Measurements from ENCODE around the gene PCDH8.

The PCDH8 gene, protein sequence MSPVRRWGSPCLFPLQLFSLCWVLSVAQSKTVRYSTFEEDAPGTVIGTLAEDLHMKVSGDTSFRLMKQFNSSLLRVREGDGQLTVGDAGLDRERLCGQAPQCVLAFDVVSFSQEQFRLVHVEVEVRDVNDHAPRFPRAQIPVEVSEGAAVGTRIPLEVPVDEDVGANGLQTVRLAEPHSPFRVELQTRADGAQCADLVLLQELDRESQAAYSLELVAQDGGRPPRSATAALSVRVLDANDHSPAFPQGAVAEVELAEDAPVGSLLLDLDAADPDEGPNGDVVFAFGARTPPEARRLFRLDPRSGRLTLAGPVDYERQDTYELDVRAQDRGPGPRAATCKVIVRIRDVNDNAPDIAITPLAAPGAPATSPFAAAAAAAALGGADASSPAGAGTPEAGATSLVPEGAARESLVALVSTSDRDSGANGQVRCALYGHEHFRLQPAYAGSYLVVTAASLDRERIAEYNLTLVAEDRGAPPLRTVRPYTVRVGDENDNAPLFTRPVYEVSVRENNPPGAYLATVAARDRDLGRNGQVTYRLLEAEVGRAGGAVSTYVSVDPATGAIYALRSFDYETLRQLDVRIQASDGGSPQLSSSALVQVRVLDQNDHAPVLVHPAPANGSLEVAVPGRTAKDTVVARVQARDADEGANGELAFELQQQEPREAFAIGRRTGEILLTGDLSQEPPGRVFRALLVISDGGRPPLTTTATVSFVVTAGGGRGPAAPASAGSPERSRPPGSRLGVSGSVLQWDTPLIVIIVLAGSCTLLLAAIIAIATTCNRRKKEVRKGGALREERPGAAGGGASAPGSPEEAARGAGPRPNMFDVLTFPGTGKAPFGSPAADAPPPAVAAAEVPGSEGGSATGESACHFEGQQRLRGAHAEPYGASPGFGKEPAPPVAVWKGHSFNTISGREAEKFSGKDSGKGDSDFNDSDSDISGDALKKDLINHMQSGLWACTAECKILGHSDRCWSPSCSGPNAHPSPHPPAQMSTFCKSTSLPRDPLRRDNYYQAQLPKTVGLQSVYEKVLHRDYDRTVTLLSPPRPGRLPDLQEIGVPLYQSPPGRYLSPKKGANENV

DNA sequence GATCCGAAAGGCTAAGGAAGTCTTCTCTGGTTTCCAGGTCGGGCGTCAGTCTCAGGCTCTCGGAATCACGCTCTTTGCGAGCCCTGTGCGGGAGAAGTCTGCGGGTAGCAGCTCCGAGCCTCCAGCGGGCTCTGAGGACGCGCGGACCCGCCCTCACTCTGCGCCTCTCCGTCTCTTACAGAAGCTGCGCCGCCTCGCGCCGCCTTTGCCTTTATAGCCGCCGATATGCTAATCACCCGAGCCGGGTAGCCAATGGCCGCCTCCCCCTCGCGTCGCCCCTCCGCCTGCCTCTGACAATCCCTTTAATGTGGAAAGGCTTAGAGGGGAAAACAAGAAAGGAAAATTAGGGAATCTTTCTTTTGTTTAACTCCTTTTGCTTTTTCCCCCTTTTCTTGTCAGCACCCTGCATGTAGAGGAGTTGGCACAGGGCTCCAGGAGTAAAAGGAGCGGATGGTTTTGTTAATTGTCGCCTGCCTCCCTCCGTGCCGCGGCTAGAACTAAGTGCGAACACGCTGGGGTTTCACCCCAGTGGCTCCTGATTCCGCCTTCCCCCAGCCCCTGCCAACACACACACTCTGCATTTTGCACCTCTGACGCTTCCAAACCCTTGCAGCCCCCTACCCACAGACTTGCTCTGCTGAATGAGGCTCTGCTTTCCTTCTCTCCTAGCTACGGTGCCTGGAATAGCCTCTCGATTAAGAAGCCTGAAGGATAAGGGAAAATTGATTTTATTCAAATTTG is at the start of gene PCDH8:
Gene PCDH8 (minus strand): TSS at position 186 of the 741 bp plus-strand sequence. CDS start 204 bp downstream, outside the sequence.
- no peak for DNase-seq (ENCODE audit: low read depth in 2 of 2)

DNA sequence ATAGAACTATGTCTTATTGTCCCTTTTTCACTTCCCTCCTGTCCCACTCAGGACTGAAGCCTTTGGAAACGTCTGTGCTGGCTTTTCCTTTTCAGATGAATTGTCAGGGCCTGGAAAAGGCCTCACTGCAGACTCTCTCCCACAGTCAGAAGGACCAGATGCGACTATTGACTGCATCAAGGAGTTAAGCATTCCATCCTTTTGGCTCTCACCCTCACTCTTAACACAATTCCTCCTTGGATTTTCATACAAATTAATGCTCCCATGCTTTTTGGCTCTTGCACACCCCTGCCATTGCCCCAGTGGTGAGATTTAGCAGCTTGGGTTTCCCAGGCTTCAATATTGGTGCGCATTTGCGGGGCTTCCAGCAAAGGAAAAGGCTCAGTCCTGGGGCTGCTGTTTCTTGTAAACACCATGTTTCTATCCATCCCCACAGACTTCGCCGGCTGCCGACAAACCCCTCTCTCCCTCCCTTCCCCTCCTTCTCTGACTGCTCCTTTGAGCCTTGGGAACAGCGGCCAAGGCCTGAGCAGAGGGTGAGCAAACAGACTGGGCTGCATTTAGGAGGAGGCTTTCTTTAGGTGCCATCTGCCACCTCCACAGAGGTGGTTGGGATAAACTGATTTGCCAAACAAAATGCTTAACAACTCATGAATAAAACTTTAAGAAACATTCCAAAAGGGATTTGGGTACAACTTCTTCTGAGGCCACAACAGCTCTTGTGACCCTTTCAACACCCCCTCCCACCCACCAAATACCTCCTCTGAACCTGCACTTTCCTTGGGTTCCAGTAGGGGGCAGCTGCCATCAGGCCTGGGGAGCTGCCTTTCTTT is 48.6 kb upstream of the PCDH8 start:
- DNase-seq (ENCODE audit: low read depth in 2 of 2), result no peak

DNA sequence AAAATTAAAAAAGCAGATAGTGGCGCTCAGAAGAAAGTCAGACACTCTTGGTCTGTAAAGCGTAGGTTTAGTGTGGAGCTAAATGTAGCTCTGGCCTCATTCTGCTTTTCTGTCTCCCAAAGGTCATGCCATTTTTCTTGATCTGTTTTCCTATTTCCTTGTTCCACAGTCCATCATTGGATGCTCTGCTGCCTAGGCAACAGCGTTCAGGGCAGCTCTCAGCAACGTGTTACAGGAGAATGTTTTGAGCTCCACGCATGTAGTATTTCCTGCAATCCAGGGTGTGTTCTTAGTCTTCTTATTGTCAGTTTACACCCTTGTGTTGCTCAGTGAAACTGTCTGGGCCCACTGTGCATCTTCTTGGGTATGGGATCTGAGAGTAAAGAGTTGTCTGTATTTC is 46.0 kb upstream of the PCDH8 start:
- DNase-seq (ENCODE audit: low read depth in 2 of 2), result no peak

DNA sequence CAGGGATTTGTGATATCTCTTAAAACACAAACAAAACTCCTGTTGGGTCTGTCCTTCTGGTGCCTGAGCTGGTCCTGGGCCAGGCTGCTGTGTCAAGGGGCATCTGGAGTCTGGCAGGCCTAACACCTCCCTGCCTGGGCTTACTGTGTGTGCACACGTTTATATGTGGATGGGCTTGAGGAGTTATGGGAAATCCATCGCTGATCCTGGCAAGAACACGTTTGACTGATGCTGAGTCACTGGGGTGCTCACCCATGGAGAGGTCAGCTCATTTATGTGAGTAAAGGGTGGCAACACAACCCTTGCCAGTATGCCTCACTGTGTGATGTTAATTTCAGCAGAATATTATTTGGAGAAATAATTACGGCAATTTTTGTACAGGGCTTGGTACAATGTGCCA is 44.5 kb upstream of the PCDH8 start:
- DNase-seq (ENCODE audit: low read depth in 2 of 2), result no peak

DNA sequence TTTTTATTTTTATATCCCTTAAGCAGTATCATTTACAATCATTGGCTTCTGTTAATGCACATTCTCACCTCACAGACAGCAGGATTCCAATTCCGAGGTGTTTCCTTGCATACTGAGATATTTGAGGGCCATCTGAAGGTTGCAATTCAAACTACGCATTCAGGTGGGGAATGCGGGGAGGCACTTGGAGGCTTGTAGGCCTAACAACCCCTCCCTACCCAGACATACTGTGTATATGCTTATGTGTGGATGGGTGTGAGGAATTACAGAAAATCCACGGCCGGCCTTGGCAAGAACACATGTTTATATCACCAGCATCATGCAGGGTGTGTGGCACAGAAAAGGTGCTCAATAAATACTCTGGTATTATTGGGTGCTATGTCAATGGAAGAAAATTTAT is 43.3 kb upstream of the PCDH8 start:
- no peak for DNase-seq (ENCODE audit: low read depth in 2 of 2)

DNA sequence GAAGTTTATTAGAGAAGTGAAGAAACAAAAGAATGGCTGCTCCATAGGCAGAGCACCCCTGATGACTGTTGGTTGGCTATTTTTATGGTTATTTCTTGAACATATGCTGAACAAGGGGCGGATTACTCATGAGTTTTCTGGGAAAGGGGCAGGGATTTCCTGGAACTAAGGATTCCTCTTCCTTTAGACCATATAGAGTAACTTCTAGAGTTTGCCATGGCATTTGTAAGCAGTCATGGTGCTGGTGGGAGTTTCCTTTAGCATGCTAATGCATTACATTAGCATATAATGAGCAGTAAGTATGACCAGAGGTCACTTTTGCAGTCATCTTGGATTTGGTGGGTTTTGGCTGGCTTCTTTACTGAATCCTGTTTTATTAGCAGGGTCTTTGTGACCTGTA is 38.7 kb upstream of the PCDH8 start:
- no peak for DNase-seq (ENCODE audit: low read depth in 2 of 2)

DNA sequence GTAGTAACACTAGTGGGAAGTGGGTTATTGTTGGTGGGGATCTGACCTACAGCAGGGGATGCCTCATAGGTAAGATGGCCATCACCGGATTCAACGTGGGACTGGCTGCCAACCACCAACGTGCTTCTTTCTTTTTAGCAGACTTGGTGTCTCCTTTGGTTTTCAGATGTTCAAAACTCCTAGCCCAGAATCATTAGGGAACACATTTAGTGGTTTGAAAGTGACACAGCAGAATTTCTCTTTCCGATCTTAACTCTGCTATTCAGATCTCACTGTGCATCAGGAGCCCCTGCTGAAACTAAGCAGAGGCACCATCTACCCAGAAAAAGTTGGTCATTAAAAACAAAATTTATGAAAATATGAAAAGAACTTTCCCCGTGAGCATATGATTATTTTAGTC is 36.7 kb upstream of the PCDH8 start:
- DNase-seq (ENCODE audit: low read depth in 2 of 2), result no peak

DNA sequence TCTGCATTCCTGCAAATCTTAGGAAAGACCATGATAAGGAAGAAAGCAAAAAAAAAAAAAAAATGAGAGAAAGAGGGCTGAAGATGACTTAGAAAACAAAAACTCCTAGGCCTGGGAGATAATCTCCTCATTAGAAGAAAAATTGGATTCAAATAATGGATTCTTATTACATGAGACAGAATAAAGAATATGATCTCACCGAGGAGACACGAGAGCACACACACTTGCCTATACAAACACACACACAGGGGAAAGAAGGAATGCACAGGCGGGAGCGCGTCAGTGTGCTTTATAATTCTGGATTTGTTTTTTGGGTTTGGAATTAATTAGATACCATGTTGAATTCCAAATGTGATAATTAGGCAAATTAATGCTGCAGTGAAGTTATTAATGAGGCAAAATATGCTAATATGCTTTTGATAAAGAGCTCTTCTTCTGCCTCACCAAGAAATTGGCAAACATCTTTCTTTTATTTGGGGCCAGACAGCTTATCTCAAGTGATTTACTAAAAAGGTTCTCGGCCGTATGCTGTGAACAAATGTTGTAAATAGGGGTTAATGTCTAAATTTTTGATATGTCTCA is 36.1 kb upstream of the PCDH8 start:
- no peak for DNase-seq (ENCODE audit: low read depth in 2 of 2)

DNA sequence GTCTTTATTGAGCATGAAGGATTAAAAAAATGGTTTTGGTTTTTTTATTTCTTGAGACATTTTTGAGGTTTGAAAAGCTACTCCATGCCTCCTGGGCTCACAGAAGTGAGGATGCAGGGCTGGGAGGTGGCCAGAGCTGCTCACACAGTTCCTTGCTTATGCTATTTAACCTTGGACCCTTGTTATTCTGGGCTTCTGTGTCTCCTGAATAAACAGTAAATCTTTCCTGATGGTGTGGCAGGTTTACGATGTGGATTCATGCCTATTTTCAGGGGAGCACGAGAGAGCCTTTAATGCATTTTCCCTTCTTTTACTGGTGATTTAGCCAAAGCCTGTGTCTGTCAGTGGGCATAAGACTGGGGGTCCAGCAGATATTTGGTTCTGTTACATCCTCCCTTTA is 34.3 kb upstream of the PCDH8 start:
- DNase-seq (ENCODE audit: low read depth in 2 of 2), result no peak

DNA sequence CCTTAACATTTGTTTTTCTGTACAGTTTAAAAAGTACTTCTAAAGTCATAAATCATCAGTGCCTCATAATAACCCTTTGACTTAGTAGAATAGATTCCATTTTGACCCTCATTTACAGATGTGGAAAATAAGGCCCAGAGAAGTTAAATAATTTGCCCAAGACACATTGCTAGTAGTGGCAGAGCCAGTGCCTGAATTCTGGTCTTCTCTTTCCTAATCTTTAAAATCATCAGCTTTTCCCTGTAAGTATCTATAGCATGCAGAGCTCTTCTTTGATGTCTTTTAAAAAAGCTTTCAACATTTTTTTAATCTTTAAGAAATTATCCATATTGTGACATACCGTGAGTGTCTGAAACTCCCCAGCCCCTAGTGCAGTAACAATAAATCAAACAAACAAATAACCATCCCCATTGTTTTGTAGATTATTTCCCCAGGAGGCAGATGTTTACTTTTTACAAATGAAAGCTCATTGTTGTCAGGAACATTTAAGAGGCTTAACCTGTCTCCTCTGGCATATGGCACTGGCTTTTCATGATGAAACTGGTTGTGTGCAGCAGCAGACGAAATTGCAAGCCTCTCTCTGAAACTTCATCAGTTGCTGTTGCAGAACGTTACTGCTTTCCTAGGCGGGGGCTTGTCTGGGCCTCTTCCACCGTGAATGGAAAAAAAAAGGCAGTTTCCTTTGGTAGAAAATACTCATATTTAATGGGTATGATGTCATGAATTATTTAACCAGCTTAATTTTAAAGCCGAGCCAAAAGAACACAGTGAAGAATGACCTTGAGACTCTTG is 31.7 kb upstream of the PCDH8 start:
- no peak for DNase-seq (ENCODE audit: low read depth in 2 of 2)

DNA sequence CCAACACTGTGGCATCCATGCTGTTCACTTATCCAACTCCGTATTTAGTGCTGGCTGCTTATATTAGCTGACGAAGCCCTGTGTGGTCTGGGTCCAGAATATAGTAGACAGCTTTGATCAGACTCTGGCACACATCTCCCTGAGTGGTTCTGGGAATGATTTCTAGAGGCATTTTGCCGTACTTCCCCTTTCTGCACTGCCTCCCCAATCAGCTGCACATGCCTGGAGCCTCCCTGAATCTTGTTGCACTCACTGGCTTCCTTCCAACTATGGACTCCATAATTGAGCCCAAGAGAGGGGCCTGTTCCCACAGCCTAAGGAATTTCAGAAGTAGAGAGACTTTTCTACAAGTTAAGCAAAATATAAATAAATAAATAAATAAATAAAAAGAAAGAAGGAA is 30.4 kb upstream of the PCDH8 start:
- no peak for DNase-seq (ENCODE audit: low read depth in 2 of 2)

DNA sequence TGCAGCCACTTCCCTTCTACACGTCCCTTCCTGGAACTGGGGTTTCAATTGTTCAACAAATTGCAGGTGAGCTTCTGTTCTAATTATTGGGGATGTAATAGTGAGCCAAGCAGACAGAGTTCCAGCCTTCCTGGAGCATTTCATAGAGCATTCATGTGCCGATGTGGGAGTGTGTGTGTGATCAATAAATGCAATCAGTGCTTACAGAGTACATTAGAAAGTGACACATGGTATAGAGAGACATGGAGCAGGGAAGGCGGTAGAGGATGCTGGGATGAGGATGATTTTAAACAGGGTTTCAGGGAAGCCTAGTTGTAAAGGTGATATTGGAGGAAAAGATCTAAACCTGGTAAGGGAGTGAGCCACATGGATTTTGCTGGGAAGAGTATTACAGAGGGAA is 21.7 kb upstream of the PCDH8 start:
- DNase-seq (ENCODE audit: low read depth in 2 of 2), result no peak

DNA sequence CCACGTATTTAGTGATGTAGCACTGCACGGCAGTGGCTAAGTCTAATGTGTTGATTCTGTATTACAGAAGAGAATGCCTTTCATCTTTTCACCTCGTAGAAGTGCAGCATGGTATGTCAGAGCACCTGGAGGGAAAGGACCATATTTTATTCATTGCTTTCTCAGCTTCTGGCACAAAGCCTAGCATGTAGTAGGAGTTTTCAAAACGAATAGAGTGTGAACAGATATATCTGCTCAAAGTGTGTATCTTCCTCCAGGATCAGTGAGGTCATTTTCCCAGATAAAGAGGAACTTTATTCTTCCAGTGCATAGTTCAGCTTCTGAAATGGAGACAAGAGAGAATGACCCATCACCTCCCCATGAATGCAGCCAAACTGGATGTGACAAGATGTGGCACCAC is 21.2 kb upstream of the PCDH8 start:
- no peak for DNase-seq (ENCODE audit: low read depth in 2 of 2)

DNA sequence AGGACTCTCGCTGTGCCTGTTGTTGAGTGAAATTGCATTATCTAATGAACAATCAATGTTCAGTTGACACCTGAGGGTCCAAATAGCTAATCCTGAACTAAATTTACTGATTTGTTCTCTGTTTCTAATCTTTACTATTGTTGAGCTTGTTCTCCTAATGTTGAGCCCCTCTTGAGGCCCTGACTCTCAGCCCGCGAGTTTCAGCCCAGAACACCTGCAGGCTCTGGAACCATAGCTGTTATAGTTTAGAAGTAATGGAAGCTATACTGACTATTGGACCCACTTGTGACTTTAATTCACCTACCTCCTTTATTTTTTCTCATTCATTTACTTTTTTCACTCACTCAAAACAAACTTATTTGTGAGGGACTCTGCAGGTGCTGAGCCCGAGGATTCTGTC is 20.6 kb upstream of the PCDH8 start:
- DNase-seq (ENCODE audit: low read depth in 2 of 2), result no peak

DNA sequence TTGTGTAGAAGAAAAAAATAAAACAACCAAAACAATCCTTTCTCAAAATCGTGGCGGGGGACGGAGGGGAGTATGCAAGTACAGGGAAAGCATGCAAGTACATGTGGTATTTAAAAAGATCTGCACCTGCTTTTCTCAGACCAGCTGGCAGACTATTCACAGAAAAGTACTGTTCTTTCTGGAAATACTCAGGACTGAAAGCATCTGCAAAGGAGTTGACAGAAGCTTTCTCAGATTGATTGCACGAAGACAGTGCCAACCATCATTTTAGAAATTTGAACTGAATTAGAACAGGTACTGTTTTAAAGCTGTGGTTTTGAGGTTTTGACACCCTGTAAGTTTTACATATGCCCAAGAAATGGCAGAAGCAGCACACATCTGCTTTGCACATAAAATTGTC is 19.8 kb upstream of the PCDH8 start:
- no peak for DNase-seq (ENCODE audit: low read depth in 2 of 2)

DNA sequence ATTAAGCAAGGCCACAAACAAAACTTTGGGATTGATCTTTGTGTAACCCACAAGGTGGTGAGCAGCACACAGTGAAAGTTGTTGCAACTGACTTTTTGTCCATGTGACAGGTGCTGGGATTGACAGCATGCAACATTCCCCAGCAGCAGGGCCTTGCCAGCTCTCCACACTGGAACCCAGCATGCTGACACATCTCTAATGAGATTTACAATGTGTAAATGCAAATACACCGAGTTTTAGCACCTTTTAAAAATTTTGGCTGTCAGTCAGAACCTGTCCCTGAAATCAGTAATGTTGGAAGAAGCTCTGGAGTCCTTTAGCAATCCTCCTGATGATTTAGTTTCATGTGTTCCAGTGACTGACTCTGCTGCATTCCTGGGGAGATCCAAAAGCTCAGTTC is 16.5 kb upstream of the PCDH8 start:
- no peak for DNase-seq (ENCODE audit: low read depth in 2 of 2)

DNA sequence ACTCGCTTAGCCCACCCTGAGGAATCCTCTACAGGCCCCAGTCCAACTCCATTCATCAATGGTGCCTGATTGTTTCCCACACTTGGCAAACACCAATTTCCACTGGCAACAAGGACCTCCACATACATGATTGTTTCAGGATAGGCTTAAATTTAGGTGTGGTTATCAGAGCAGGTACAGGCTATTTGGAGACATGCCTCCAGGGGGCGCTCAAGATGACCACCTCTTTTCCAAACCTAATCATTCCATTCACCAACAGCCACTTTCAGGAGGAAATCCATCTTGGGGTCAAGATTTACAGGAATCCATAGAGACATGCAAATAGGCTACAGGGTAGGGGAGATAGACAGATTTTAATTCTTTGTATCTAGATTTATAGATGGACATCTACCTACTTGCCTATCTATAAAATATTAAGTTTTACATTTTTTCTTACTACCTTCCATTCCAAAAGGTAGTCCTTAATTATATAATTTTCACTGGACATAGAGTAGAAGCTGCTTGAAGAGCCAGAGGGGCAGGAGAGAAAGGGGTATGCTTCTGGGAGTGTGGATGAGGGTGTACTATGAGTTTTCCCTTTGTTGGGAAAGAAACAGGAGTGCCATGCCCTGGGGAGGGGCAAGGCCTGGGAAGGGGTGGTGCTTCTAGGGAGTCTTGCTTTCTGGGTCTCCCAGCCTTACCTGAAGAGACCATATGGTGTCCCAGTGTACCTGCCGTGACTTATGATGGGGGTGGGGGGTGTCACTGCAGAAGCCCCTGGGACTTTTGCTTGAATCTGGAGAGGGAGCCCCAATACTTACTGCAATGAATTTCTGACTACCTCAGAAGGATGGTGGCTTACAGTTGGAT is 14.1 kb upstream of the PCDH8 start:
- DNase-seq (ENCODE audit: low read depth in 2 of 2), result no peak

DNA sequence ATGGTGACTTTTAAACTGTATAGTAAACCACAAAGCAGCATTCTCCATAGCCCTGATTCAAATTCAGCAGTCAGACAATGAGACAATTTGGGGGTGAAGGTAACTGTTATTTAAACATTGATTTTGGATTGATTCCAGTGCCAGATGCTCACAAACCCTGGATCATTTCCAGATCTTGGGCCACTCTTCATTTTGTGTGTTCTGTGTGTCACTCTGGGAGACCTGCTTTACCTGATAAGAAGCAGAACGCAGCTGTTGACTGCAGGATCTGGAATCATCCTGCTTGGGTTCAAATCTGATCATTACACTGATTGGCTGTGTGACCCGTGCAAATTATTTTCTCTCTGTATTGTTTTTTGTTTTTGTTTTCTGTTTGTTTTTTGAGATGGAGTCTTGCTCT is 4.0 kb upstream of the PCDH8 start:
- DNase-seq (ENCODE audit: low read depth in 2 of 2), result no peak

Data from activated CD8-positive, alpha-beta memory T cell treated with anti-CD3 and anti-CD28 coated beads for 4 hours (primary cell).